Measurements from ENCODE around the gene PHACTR1. TPM values are rescaled to one million over a fixed set of nuclear protein-coding genes. Genes with fewer than 3 reads are reported as not detected.

The PHACTR1 gene
- total RNA-seq, 4 donors from 2014 or later: 1.2 to 3.2 (median 1.6) TPM; not detected in 1

GRCh38 chr6:13328875-13329183 lies 612.3 kb downstream of the PHACTR1 start:
- Histone ChIP-seq H3K4me1 (peaks cover 6 to 18% (median 13%) of the 10 kb centered on the region in 4 donors), H3K36me3 (peaks cover 0 to 14% (median 0%) of the 10 kb centered on the region in 4 donors), H3K4me3 (peak overlapping the region; percentile 55 to 98 (median 78)), H3K27me3 (no peaks in the 10 kb centered on the region), H3K27ac (peak overlapping the region; percentile 90 to 98 (median 94)), H3K9me3 (no peaks in the 10 kb centered on the region)
- intact Hi-C loops (cut with DNase I; ENCODE audit: low total_unique reads): no loop called here
- DNase-seq: no peak
- 0% methylated on average over 1 to 2 of the region's 2 CpGs for WGBS, 2 donors (ENCODE audit: low coverage in 1 of 2)
- in situ Hi-C loops (cut with MboI; ENCODE audit: low pct_ligation_motif_present in 1 of 4, low pct_unique_long_range_greater_than_20kb in 1 of 4, low sequenced_read_pairs in 3 of 4): loop anchor here (25.0 kb wide), 3 partner anchors 208 to 733 kb away; no protein-coding TSS in a partner anchor
- TF ChIP-seq POLR2AphosphoS5 (IDR thresholded peaks at IDR 0.05) (no peak), POLR2A (IDR thresholded peaks at IDR 0.05) (no peak), CTCF (IDR thresholded peaks at IDR 0.05) (no peak), EP300 (IDR thresholded peaks at IDR 0.05; ENCODE audit: low read depth) (no peak)

DNA sequence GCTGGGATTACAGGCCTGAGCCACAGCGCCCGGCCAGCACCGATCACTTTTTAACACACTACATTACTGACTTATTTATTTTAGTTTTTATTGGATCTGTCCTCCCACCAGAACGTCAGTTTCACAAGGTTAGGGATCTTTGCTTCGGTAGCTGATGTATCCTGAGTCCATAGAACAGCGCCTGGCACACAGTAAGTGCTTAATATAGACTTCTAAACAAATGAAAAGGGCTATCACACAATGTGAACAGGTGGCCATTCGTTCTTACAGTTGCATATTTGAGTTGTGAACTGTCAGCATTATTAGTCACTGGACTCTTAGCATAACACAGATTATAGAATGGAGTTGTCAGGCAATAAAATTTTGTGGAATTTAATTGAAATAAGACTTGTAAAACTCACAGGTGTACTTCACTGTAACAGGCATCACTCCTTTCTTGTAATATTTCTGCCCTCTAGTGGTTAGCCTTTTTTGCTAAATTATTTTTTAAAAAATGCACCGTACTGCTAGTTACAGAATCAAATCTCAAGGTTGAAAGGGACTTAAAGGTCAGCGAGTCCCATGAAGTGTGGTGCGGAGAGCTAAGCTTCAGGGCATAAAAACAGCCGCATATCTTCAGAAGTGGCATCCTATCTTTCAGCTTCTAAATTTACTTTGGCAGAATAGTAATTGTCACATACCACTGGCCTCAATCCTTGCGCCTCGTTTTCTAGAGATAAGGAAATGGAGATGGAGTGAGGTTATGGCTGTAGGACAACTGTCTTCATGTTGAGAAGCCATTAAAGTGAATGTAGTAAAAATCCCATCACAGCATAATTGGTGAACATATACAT lies 615.2 kb downstream of the PHACTR1 start:
- Histone ChIP-seq H3K9me3 (no peaks in the 10 kb centered on the region), H3K27ac (no peak overlapping the region), H3K27me3 (no peaks in the 10 kb centered on the region), H3K36me3 (no peaks in the 10 kb centered on the region), H3K4me3 (no peak overlapping the region), H3K4me1 (peaks cover 6 to 20% (median 13%) of the 10 kb centered on the region in 4 donors)
- intact Hi-C loops (cut with DNase I; ENCODE audit: low total_unique reads) (loop anchor here (5.0 kb wide), 1 partner anchor 419 kb away; no protein-coding TSS in a partner anchor), in situ Hi-C loops (cut with MboI; ENCODE audit: low pct_ligation_motif_present in 1 of 4, low pct_unique_long_range_greater_than_20kb in 1 of 4, low sequenced_read_pairs in 3 of 4) (loop anchor here (10.0 to 25.0 kb wide), 6 partner anchors 137 to 731 kb away; no protein-coding TSS in a partner anchor)
- TF ChIP-seq CTCF (IDR thresholded peaks at IDR 0.05): peak; percentile 60 to 67 (median 64)
- TF ChIP-seq EP300 (IDR thresholded peaks at IDR 0.05; ENCODE audit: low read depth): no peak
- DNase-seq: no peak
- WGBS, 2 donors (ENCODE audit: low coverage in 1 of 2): 40 to 50% methylated on average over 13 of the region's 13 CpGs

DNA sequence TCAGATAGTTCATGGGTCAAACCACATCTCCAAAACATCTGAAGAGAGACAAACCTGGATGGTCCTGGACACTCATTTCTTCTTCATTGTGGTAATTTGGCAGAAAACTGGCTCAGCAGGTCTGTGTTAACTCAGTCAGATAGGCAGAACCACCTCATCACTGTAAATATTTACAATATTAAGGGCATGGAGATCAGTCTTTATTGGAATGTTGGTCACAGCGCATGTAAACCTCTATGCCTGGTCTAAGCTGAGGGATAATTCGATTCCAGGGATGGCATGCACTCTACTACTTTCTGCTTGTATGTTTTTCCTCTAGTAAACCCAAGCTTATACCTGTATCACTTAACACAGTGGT lies 615.8 kb downstream of the PHACTR1 start:
- intact Hi-C loops (cut with DNase I; ENCODE audit: low total_unique reads): loop anchor here (5.0 kb wide), 1 partner anchor 420 kb away; no protein-coding TSS in a partner anchor
- TF ChIP-seq POLR2AphosphoS5 (IDR thresholded peaks at IDR 0.05): no peak
- TF ChIP-seq EP300 (IDR thresholded peaks at IDR 0.05; ENCODE audit: low read depth): no peak
- TF ChIP-seq POLR2A (IDR thresholded peaks at IDR 0.05): no peak
- TF ChIP-seq CTCF (IDR thresholded peaks at IDR 0.05): no peak

DNA sequence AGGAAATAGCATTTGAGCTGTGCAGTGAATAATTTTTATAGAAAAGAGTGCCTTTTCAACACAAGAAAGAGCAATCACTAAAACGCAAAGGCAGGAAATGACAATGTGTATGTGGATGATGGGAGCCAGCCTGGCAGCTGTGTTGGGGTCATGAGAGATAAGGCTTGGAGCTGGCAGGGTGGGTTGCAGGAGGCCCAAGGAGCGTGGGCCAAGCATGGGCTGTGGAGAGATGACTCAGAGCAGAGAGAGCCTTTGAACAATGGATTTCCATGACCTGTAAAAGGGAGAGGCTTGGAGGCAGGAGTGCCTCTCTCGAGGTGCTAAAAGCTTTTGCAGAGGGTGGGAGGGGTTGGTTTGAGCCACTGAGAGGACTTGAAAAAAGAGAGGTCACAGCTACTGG lies 618.4 kb downstream of the PHACTR1 start:
- TF ChIP-seq POLR2AphosphoS5 (IDR thresholded peaks at IDR 0.05) (no peak), CTCF (IDR thresholded peaks at IDR 0.05) (no peak), POLR2A (IDR thresholded peaks at IDR 0.05) (no peak), EP300 (IDR thresholded peaks at IDR 0.05; ENCODE audit: low read depth) (no peak)
- peaks cover 0 to 5% (median 1%) of the 10 kb centered on the region in 4 donors for H3K4me1 ChIP-seq
- no peaks in the 10 kb centered on the region for H3K27me3 ChIP-seq
- WGBS, 2 donors (ENCODE audit: low coverage in 1 of 2): 52 to 53% methylated on average over 2 to 3 of the region's 3 CpGs
- DNase-seq: no peak
- H3K4me3 ChIP-seq: no peak overlapping the region
- H3K9me3 ChIP-seq: no peaks in the 10 kb centered on the region
- intact Hi-C loops (cut with DNase I; ENCODE audit: low total_unique reads): loop anchor here (5.0 kb wide), 1 partner anchor 423 kb away; no protein-coding TSS in a partner anchor
- in situ Hi-C loops (cut with MboI; ENCODE audit: low pct_ligation_motif_present in 1 of 4, low pct_unique_long_range_greater_than_20kb in 1 of 4, low sequenced_read_pairs in 3 of 4): loop anchor here (10.0 to 25.0 kb wide), 6 partner anchors 140 to 727 kb away; no protein-coding TSS in a partner anchor
- H3K27ac ChIP-seq: no peak overlapping the region
- H3K36me3 ChIP-seq: no peaks in the 10 kb centered on the region

More for the DNA sequence above, 615.8 kb downstream of the PHACTR1 start:
- in situ Hi-C loops (cut with MboI; ENCODE audit: low pct_ligation_motif_present in 1 of 4, low pct_unique_long_range_greater_than_20kb in 1 of 4, low sequenced_read_pairs in 3 of 4): loop anchor here (10.0 to 25.0 kb wide), 6 partner anchors 138 to 730 kb away; no protein-coding TSS in a partner anchor
- 68 to 100% methylated on average over 1 to 2 of the region's 2 CpGs for WGBS, 2 donors (ENCODE audit: low coverage in 1 of 2)
- DNase-seq: no peak
- Histone ChIP-seq H3K4me1 (peaks cover 2 to 16% (median 9%) of the 10 kb centered on the region in 4 donors), H3K36me3 (no peaks in the 10 kb centered on the region), H3K27me3 (no peaks in the 10 kb centered on the region), H3K4me3 (no peak overlapping the region), H3K9me3 (no peaks in the 10 kb centered on the region), H3K27ac (no peak overlapping the region)
